NT2/D1 (cell line): ENCODE data around the gene RPS6KA2.

Experiments used
- DNase-seq: peaks from one replicate; pipeline ENCODE4 v3.0.0-alpha.2; 2011; ENCODE audit warnings: low read depth, low spot score
- H3K27me3 ChIP-seq: 2 replicates; pipeline ENCODE4 v1.6.0; 2011; ENCODE audit warnings: mild to moderate bottlenecking; ENCODE audit not compliant: insufficient read length, insufficient read depth
- H3K36me3 ChIP-seq: 2 replicates; pipeline ENCODE4 v1.6.1; 2011; ENCODE audit warnings: mild to moderate bottlenecking, low read length, mixed read lengths; ENCODE audit not compliant: insufficient read depth, insufficient read length
- H3K4me1 ChIP-seq: 2 replicates; pipeline ENCODE4 v1.5.1; 2011; ENCODE audit not compliant: insufficient read depth, insufficient read length
- H3K4me3 ChIP-seq: 2 replicates; pipeline ENCODE4 v1.5.1; 2011; ENCODE audit warnings: low read depth; ENCODE audit not compliant: insufficient read length
- H3K9ac ChIP-seq: 2 replicates; pipeline ENCODE4 v1.6.0; 2011; ENCODE audit warnings: low read depth; ENCODE audit not compliant: insufficient read length
- H3K9me3 ChIP-seq: 2 replicates; pipeline ENCODE4 v1.5.1; 2011; ENCODE audit warnings: mild to moderate bottlenecking, low read length; ENCODE audit not compliant: insufficient read depth
- SUZ12 ChIP-seq: IDR thresholded peaks from 2 replicates; pipeline ENCODE4 v1.6.1; 2011; ENCODE audit not compliant: insufficient read length, insufficient read depth; ENCODE audit errors: extremely low read depth
- YY1 ChIP-seq: IDR thresholded peaks from 2 replicates; pipeline ENCODE4 v1.6.1; 2011; ENCODE audit not compliant: insufficient read length, insufficient read depth
- ZNF274 ChIP-seq: IDR thresholded peaks from 2 replicates; pipeline ENCODE4 v1.6.1; 2011; ENCODE audit warnings: mild to moderate bottlenecking, low read depth, low read length

Gene RPS6KA2

GRCh38 chr6:166570929-166571713, 55.9 kb downstream of the RPS6KA2 start:
- no peak for DNase-seq
- no peak for TF ChIP-seq ZNF274
- no peak for TF ChIP-seq YY1
- TF ChIP-seq SUZ12, result no peak
- H3K27me3 ChIP-seq, result no peaks in the 10 kb centered on the region
- H3K9me3 ChIP-seq, result peaks cover 8% of the 10 kb centered on the region; the same call in 1 of the 2 replicates
- H3K36me3 ChIP-seq, result no peaks in the 10 kb centered on the region
- no peak overlapping the region for H3K9ac ChIP-seq
- H3K4me1 ChIP-seq, result peaks cover 8% of the 10 kb centered on the region
- H3K4me3 ChIP-seq, result no peak overlapping the region

GRCh38 chr6:166569206-166569605, 57.8 kb downstream of the RPS6KA2 start:
- DNase-seq, result no peak
- Histone ChIP-seq H3K4me1 (peaks cover 8% of the 10 kb centered on the region), H3K36me3 (no peaks in the 10 kb centered on the region), H3K9me3 (no peaks in the 10 kb centered on the region), H3K27me3 (no peaks in the 10 kb centered on the region), H3K9ac (no peak overlapping the region), H3K4me3 (no peak overlapping the region)
- TF ChIP-seq YY1 (no peak), ZNF274 (no peak), SUZ12 (no peak)

GRCh38 chr6:166567813-166568212, 59.2 kb downstream of the RPS6KA2 start:
- no peaks in the 10 kb centered on the region for H3K27me3 ChIP-seq
- no peak overlapping the region for H3K4me3 ChIP-seq
- no peak for DNase-seq
- no peak for TF ChIP-seq YY1
- TF ChIP-seq SUZ12, result no peak
- no peak for TF ChIP-seq ZNF274
- no peaks in the 10 kb centered on the region for H3K36me3 ChIP-seq
- no peak overlapping the region for H3K9ac ChIP-seq
- peaks cover 5% of the 10 kb centered on the region for H3K4me1 ChIP-seq
- no peaks in the 10 kb centered on the region for H3K9me3 ChIP-seq

- DNase-seq, result no peak
- no peaks in the 10 kb centered on the region for H3K36me3 ChIP-seq
- no peaks in the 10 kb centered on the region for H3K9me3 ChIP-seq
- H3K9ac ChIP-seq, result no peak overlapping the region
- TF ChIP-seq ZNF274 (no peak), SUZ12 (no peak), YY1 (no peak)
- H3K27me3 ChIP-seq, result no peaks in the 10 kb centered on the region
- H3K4me1 ChIP-seq, result peaks cover 3% of the 10 kb centered on the region
- no peak overlapping the region for H3K4me3 ChIP-seq
Measured at GRCh38 chr6:166567107-166567506, 59.9 kb downstream of the RPS6KA2 start.

GRCh38 chr6:166566026-166567011, 60.7 kb downstream of the RPS6KA2 start:
- H3K9me3 ChIP-seq, result no peaks in the 10 kb centered on the region
- no peak overlapping the region for H3K4me3 ChIP-seq
- peaks cover 3% of the 10 kb centered on the region for H3K4me1 ChIP-seq
- H3K27me3 ChIP-seq, result no peaks in the 10 kb centered on the region
- no peak overlapping the region for H3K9ac ChIP-seq
- DNase-seq, result no peak
- TF ChIP-seq SUZ12, result no peak
- TF ChIP-seq ZNF274, result no peak
- no peak for TF ChIP-seq YY1
- no peaks in the 10 kb centered on the region for H3K36me3 ChIP-seq

- H3K36me3 ChIP-seq, result no peaks in the 10 kb centered on the region
- H3K4me1 ChIP-seq, result peaks cover 3% of the 10 kb centered on the region
- H3K4me3 ChIP-seq, result no peak overlapping the region
- no peaks in the 10 kb centered on the region for H3K27me3 ChIP-seq
- no peak for TF ChIP-seq ZNF274
- TF ChIP-seq YY1, result no peak
- H3K9ac ChIP-seq, result no peak overlapping the region
- no peaks in the 10 kb centered on the region for H3K9me3 ChIP-seq
- DNase-seq, result no peak
Measured at GRCh38 chr6:166565084-166565967, 61.7 kb downstream of the RPS6KA2 start.
